Measurements from ENCODE around the gene BIN1. TPM values are rescaled to one million over a fixed set of nuclear protein-coding genes. Genes with fewer than 3 reads are reported as not detected.

BIN1 gene
- total RNA-seq, 1 experiment from 2014 or later: 42.5 TPM

DNA sequence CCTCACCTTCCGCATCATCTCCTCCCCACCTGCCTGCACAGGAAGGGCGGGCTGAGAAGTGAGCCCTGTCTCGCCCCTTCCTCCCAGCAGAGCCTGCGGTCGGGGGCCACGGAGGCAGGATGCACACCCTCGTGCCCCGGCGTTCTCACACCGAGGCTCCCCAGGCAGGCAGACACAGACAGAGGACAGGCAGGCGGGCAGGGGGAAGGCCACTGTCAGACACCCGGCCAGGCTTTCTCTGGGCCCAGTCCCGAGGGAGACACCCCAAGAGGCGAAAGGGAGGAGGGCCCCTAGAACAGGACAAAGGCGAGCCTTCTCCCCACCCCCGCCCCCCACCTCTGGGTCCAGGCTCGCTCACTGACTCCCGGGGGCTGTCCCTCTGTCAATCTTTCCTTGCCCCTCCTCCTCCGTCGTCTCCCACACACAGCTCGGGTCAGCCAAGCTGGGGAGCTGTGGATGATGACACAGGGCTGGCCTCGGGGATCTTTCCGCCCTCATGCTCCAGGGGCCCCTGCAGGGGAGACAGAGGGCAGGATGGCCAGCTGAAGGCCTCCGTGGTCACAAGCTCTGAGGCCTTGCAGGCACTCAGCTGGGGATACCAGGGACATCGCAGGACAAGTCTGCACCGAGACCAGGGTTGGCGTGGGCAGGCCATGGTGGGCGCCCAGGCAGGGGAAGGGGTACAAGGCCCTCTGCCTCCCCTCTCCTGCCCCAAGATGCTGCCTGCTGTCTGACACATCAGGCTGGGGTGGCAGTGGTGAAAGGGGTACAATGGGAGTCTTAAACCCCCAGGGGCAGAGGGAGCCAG lies 24.9 kb downstream of the BIN1 start:
- no peaks in the 10 kb centered on the region for H3K9me3 Mint-ChIP-seq
- no peaks in the 10 kb centered on the region for H3K36me3 Mint-ChIP-seq
- ATAC-seq (peak; percentile 15), DNase-seq (ENCODE audit: low spot score) (no peak)
- no peak overlapping the region for H3K4me3 Mint-ChIP-seq
- CTCF ChIA-PET: interaction anchor here (3.8 kb wide), 1 partner anchor 14 kb away, joined by 13 read pairs; no protein-coding TSS in a partner anchor
- POLR2A ChIA-PET: interaction anchor here (0.6 kb wide), 2 partner anchors 78 to 1344 kb away, joined by 4 to 8 read pairs; no protein-coding TSS in a partner anchor
- H3K27ac Mint-ChIP-seq: no peak overlapping the region
- no peaks in the 10 kb centered on the region for H3K27me3 Mint-ChIP-seq (ENCODE audit: low read depth)
- TF ChIP-seq GTF2I (CRISPR knock-in tag; conservative IDR thresholded peaks at IDR 0.05): no peak
- TF ChIP-seq, protein P1, sequence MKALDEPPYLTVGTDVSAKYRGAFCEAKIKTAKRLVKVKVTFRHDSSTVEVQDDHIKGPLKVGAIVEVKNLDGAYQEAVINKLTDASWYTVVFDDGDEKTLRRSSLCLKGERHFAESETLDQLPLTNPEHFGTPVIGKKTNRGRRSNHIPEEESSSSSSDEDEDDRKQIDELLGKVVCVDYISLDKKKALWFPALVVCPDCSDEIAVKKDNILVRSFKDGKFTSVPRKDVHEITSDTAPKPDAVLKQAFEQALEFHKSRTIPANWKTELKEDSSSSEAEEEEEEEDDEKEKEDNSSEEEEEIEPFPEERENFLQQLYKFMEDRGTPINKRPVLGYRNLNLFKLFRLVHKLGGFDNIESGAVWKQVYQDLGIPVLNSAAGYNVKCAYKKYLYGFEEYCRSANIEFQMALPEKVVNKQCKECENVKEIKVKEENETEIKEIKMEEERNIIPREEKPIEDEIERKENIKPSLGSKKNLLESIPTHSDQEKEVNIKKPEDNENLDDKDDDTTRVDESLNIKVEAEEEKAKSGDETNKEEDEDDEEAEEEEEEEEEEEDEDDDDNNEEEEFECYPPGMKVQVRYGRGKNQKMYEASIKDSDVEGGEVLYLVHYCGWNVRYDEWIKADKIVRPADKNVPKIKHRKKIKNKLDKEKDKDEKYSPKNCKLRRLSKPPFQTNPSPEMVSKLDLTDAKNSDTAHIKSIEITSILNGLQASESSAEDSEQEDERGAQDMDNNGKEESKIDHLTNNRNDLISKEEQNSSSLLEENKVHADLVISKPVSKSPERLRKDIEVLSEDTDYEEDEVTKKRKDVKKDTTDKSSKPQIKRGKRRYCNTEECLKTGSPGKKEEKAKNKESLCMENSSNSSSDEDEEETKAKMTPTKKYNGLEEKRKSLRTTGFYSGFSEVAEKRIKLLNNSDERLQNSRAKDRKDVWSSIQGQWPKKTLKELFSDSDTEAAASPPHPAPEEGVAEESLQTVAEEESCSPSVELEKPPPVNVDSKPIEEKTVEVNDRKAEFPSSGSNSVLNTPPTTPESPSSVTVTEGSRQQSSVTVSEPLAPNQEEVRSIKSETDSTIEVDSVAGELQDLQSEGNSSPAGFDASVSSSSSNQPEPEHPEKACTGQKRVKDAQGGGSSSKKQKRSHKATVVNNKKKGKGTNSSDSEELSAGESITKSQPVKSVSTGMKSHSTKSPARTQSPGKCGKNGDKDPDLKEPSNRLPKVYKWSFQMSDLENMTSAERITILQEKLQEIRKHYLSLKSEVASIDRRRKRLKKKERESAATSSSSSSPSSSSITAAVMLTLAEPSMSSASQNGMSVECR (CRISPR knock-in tag; IDR thresholded peaks at IDR 0.05; ENCODE audit: borderline replicate concordance): no peak
- peaks cover 53% of the 10 kb centered on the region for H3K4me1 Mint-ChIP-seq

DNA sequence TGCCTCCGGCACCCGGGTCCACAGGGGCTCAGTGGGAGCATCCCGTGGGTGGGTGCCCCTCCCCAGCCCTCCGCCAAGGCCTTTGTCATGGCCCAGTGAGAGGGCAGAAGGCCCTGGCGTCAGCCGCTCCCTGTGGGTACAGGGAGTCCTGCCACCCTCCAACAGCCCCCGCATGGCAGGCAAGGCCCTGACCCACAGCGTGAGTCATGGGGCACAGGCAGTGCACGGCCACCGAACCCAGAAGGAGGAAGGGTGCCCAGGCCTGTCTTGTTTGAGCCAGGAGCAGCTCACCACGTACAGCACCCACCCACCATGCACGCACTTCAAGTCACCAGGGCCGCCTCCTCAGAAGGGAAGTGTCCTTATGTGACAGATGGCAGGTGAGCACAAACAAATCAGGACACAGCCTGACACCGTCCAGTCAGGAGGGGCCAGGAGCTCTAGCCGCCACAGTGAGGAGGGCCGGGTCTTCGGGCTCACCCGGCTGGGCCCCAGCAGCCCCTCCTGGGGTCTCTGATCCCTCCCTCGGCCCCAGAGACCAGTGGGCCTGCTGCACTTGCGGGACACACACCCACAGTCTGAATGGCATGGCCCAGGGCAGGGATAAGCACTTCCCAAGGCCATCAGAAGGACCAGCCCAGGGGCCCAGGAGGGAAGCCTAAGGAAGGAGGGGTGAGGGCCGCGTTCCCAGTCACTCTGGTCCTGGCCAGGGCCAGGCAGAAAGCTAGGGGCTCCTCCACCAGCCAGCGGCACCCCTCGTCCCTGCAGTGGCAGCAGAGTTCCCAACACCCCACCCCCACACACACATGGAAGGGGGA lies 25.8 kb downstream of the BIN1 start:
- peaks cover 44% of the 10 kb centered on the region for H3K4me1 Mint-ChIP-seq
- no peaks in the 10 kb centered on the region for H3K36me3 Mint-ChIP-seq
- TF ChIP-seq CREB1 (CRISPR knock-in tag; IDR thresholded peaks at IDR 0.05) (no peak), OVOL2 (CRISPR knock-in tag; IDR thresholded peaks at IDR 0.05; ENCODE audit: borderline replicate concordance) (no peak), KAT7 (CRISPR knock-in tag; IDR thresholded peaks at IDR 0.05; ENCODE audit: borderline replicate concordance) (no peak)
- TF ChIP-seq, protein P2, sequence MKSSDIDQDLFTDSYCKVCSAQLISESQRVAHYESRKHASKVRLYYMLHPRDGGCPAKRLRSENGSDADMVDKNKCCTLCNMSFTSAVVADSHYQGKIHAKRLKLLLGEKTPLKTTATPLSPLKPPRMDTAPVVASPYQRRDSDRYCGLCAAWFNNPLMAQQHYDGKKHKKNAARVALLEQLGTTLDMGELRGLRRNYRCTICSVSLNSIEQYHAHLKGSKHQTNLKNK (CRISPR knock-in tag; IDR thresholded peaks at IDR 0.05): no peak
- ChIA-PET POLR2A (no interaction called here), CTCF (interaction anchor here (1.8 to 3.8 kb wide), 2 partner anchors 13 kb away, joined by 13 to 15 read pairs; no protein-coding TSS in a partner anchor)
- no peaks in the 10 kb centered on the region for H3K9me3 Mint-ChIP-seq
- no peak overlapping the region for H3K4me3 Mint-ChIP-seq
- no peak; the same call in 1 of the 2 replicates for ATAC-seq
- no peak overlapping the region for H3K27ac Mint-ChIP-seq
- no peak for DNase-seq (ENCODE audit: low spot score)
- no peaks in the 10 kb centered on the region for H3K27me3 Mint-ChIP-seq (ENCODE audit: low read depth)

DNA sequence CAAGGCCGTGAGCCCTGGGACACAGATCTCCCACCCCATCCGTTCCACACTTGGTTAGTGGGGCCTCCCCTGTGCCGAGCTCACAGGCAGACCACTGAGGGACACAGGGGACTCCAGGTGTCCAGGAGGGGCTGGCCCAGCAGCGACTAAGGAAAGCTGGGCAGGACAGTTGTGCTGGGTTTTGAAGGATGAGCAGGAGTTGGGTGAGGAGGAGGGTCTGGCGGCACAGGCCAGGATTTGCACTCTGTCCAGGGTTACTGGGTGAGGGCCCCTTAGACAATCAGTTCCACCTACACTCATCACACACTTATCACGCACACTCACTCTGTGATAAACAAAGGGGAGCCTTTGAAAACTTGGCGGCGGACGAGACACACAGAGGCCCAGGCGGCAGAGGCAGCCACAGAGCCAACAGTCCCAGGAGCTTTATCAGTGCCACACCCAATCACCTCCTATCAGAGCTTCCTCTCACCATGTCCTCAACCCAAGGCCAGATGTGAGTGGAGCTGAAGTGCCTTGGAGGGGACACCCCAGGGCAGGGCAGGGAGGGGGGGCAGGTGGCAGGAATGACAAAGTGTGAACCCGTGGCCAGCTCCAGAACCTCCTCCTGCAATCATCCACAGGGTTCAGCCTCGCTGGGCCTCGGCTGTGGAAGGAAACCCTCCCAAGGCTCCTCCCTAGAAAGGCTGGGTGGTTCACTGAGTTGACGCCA lies 26.6 kb downstream of the BIN1 start:
- Mint-ChIP-seq H3K27me3 (ENCODE audit: low read depth) (no peaks in the 10 kb centered on the region), H3K4me3 (no peak overlapping the region), H3K27ac (no peak overlapping the region), H3K9me3 (no peaks in the 10 kb centered on the region), H3K36me3 (no peaks in the 10 kb centered on the region), H3K4me1 (peaks cover 40% of the 10 kb centered on the region)
- DNase-seq (ENCODE audit: low spot score): no peak
- CTCF ChIA-PET: interaction anchor here (0.7 to 1.8 kb wide), 2 partner anchors 12 kb away, joined by 3 to 15 read pairs; no protein-coding TSS in a partner anchor
- ATAC-seq: no peak
- no peak for TF ChIP-seq JUN (CRISPR knock-in tag; IDR thresholded peaks at IDR 0.05)
- no peak for TF ChIP-seq NR2C2 (CRISPR knock-in tag; IDR thresholded peaks at IDR 0.05)
- TF ChIP-seq FOXK1 (CRISPR knock-in tag; IDR thresholded peaks at IDR 0.05): no peak
- no peak for TF ChIP-seq NFE2L1 (CRISPR knock-in tag; IDR thresholded peaks at IDR 0.05)
- no peak for TF ChIP-seq SP1 (CRISPR knock-in tag; conservative IDR thresholded peaks at IDR 0.05)
- TF ChIP-seq TEAD1 (CRISPR knock-in tag; IDR thresholded peaks at IDR 0.05): no peak
- TF ChIP-seq FOXP1 (CRISPR knock-in tag; IDR thresholded peaks at IDR 0.05; ENCODE audit: borderline replicate concordance): no peak
- TF ChIP-seq, protein P3, sequence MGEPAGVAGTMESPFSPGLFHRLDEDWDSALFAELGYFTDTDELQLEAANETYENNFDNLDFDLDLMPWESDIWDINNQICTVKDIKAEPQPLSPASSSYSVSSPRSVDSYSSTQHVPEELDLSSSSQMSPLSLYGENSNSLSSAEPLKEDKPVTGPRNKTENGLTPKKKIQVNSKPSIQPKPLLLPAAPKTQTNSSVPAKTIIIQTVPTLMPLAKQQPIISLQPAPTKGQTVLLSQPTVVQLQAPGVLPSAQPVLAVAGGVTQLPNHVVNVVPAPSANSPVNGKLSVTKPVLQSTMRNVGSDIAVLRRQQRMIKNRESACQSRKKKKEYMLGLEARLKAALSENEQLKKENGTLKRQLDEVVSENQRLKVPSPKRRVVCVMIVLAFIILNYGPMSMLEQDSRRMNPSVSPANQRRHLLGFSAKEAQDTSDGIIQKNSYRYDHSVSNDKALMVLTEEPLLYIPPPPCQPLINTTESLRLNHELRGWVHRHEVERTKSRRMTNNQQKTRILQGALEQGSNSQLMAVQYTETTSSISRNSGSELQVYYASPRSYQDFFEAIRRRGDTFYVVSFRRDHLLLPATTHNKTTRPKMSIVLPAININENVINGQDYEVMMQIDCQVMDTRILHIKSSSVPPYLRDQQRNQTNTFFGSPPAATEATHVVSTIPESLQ (CRISPR knock-in tag; IDR thresholded peaks at IDR 0.05): no peak
- no peak for TF ChIP-seq OVOL2 (CRISPR knock-in tag; IDR thresholded peaks at IDR 0.05; ENCODE audit: borderline replicate concordance)
- POLR2A ChIA-PET: no interaction called here
